G401.6 (cell line): Measurements from ENCODE around the gene CKAP5.

Experiments used
- FAIRE-seq: peaks from 2 replicates; lab custom pipeline; 2012; peaks lifted over from hg19 to GRCh38; lab: Jason Lieb, UNC

The CKAP5 gene

GRCh38 chr11:46762248-46762647 lies 83.8 kb downstream of the CKAP5 start:
- FAIRE-seq, result no peak

- no peak for FAIRE-seq
Observed at GRCh38 chr11:46761807-46762206, 84.3 kb downstream of the CKAP5 start.

GRCh38 chr11:46760429-46761128 lies 85.5 kb downstream of the CKAP5 start:
- FAIRE-seq, result no peak

GRCh38 chr11:46759196-46759595 lies 86.9 kb downstream of the CKAP5 start:
- FAIRE-seq, result no peak

- no peak for FAIRE-seq
Observed at GRCh38 chr11:46755962-46756361, 90.1 kb downstream of the CKAP5 start.

GRCh38 chr11:46747150-46747549 lies 98.9 kb downstream of the CKAP5 start:
- no peak for FAIRE-seq

- no peak for FAIRE-seq
Observed at GRCh38 chr11:46745995-46746394, 100.1 kb downstream of the CKAP5 start.

GRCh38 chr11:46745328-46745727 lies 100.8 kb downstream of the CKAP5 start:
- no peak for FAIRE-seq

- FAIRE-seq, result no peak
Observed at GRCh38 chr11:46743693-46744339, 102.3 kb downstream of the CKAP5 start.

- FAIRE-seq, result no peak
Observed at GRCh38 chr11:46743043-46743442, 103.0 kb downstream of the CKAP5 start.

GRCh38 chr11:46741600-46742484 lies 104.2 kb downstream of the CKAP5 start:
- FAIRE-seq, result no peak

- no peak for FAIRE-seq
Observed at GRCh38 chr11:46738887-46739286, 107.2 kb downstream of the CKAP5 start.

GRCh38 chr11:46737699-46738098 lies 108.4 kb downstream of the CKAP5 start:
- FAIRE-seq, result no peak

- FAIRE-seq, result no peak
Observed at GRCh38 chr11:46736615-46737014, 109.5 kb downstream of the CKAP5 start.

- FAIRE-seq, result no peak
Observed at GRCh38 chr11:46736146-46736545, 109.9 kb downstream of the CKAP5 start.

- FAIRE-seq, result no peak
Observed at GRCh38 chr11:46733234-46733633, 112.8 kb downstream of the CKAP5 start.

GRCh38 chr11:46731545-46731944 lies 114.5 kb downstream of the CKAP5 start:
- no peak for FAIRE-seq

- FAIRE-seq, result no peak
Observed at GRCh38 chr11:46729110-46730027, 116.7 kb downstream of the CKAP5 start.

GRCh38 chr11:46728659-46729040 lies 117.4 kb downstream of the CKAP5 start:
- FAIRE-seq, result no peak

GRCh38 chr11:46727952-46728658 lies 118.0 kb downstream of the CKAP5 start:
- FAIRE-seq, result no peak

- FAIRE-seq, result no peak
Observed at GRCh38 chr11:46726206-46726862, 119.7 kb downstream of the CKAP5 start.
